ENCODE data around the gene C1orf21.

C1orf21 gene

GRCh38 chr1:184541537-184542152 lies 154.8 kb downstream of the C1orf21 start:
- POLR2A ChIA-PET, result no interaction called here
- DNase-seq (ENCODE audit: extremely low spot score), result no peak
- TF ChIP-seq CTCF (IDR thresholded peaks at IDR 0.05; ENCODE audit: control extremely low read depth, extremely low read depth, low read depth, missing control alignments), result no peak
- CTCF ChIA-PET, result interaction anchor here (0.8 to 1.5 kb wide), 4 partner anchors 9 to 50 kb away, joined by 3 to 4 read pairs (median 3); no protein-coding TSS in a partner anchor

DNA sequence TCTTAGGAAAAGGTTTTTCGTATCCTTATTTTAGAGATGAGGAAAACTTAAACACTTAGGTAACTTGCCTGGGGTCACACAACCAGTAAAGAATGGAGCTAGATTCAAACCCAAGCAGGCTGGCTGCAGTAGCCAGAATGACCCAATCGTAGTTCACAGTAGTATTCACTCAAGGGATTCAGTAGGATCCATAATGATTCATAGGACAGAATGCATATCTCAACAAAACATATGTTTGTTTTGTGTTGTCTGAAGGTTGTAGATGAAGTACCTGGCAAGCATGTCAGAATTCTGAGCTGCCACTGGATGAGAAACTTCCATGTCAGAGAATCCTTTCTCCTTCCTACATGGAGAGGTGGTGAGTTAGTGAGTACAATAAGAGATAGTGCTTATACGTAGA lies 155.5 kb downstream of the C1orf21 start:
- ChIA-PET POLR2A (no interaction called here), CTCF (interaction anchor here (0.8 to 1.5 kb wide), 3 partner anchors 9 to 50 kb away, joined by 3 to 4 read pairs (median 3); no protein-coding TSS in a partner anchor)
- DNase-seq (ENCODE audit: extremely low spot score), result no peak
- TF ChIP-seq CTCF (IDR thresholded peaks at IDR 0.05; ENCODE audit: control extremely low read depth, extremely low read depth, low read depth, missing control alignments), result no peak

GRCh38 chr1:184545601-184546000 lies 158.8 kb downstream of the C1orf21 start:
- POLR2A ChIA-PET, result no interaction called here
- CTCF ChIA-PET, result interaction anchor here (1.9 kb wide), 1 partner anchor 11 kb away, joined by 5 read pairs; no protein-coding TSS in a partner anchor

GRCh38 chr1:184552446-184552845 lies 165.6 kb downstream of the C1orf21 start:
- CTCF ChIA-PET, result no interaction called here
- TF ChIP-seq CTCF (IDR thresholded peaks at IDR 0.05; ENCODE audit: control extremely low read depth, extremely low read depth, low read depth, missing control alignments), result no peak
- POLR2A ChIA-PET, result no interaction called here
- DNase-seq (ENCODE audit: extremely low spot score), result no peak

More at GRCh38 chr1:184545601-184546000, 158.8 kb downstream of the C1orf21 start:
- DNase-seq (ENCODE audit: extremely low spot score), result no peak
- no peak for TF ChIP-seq CTCF (IDR thresholded peaks at IDR 0.05; ENCODE audit: control extremely low read depth, extremely low read depth, low read depth, missing control alignments)

DNA sequence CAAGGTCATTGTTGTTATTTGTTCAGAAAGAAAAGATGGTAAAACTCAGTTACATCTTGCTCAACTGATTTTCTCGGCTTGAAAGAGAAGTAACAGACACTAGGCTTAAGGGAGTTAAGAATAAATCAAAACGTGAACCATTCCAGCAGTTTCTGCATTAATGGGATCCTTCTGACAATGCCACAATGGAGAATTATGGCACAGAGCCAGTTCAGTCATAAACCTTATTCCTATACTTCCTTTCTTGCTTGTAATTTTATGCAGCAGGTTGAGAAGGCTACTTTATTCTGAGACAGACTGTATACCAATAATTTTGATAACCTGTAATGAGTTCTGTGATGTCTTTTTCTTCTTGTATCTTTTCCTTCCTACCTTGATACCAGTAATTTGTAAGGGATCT lies 167.0 kb downstream of the C1orf21 start:
- POLR2A ChIA-PET, result no interaction called here
- DNase-seq (ENCODE audit: extremely low spot score), result no peak
- CTCF ChIA-PET, result no interaction called here
- no peak for TF ChIP-seq CTCF (IDR thresholded peaks at IDR 0.05; ENCODE audit: control extremely low read depth, extremely low read depth, low read depth, missing control alignments)

- TF ChIP-seq CTCF (IDR thresholded peaks at IDR 0.05; ENCODE audit: control extremely low read depth, extremely low read depth, low read depth, missing control alignments), result no peak
- no peak for DNase-seq (ENCODE audit: extremely low spot score)
- POLR2A ChIA-PET, result no interaction called here
- CTCF ChIA-PET, result no interaction called here
These were observed 169.1 kb downstream of the C1orf21 start for GRCh38 chr1:184555665-184556641.
